Stimulated activated CD8-positive, alpha-beta memory T cell treated with anti-CD3 and anti-CD28 coated beads, Interleukin-7, amount 100 ng/mL, for 4 hours (primary cell): Measurements from ENCODE around the gene PLS3.
"Not testable (repeated sequence)": the region's sequence is repeated elsewhere in the genome, so short reads cannot be mapped to it uniquely, and the experiment has no call there.

ENCODE experiments used
- DNase-seq, 2 donors: peaks; one replicate each; pipeline ENCODE4 v3.0.0-alpha.2; 2020; ENCODE audit warnings: low read depth in 2 of 2

Gene PLS3

GRCh38 chrX:115609621-115610020 lies 48.6 kb downstream of the PLS3 start:
- no peak for DNase-seq

GRCh38 chrX:115616943-115617563 lies 56.1 kb downstream of the PLS3 start:
- DNase-seq = no peak

GRCh38 chrX:115622534-115622933 lies 61.6 kb downstream of the PLS3 start:
- no peak for DNase-seq

- DNase-seq = no peak
These were observed 63.9 kb downstream of the PLS3 start for GRCh38 chrX:115624916-115625315.

GRCh38 chrX:115625572-115626301 lies 64.8 kb downstream of the PLS3 start:
- DNase-seq = no peak

GRCh38 chrX:115630204-115630603 lies 69.2 kb downstream of the PLS3 start:
- DNase-seq = no peak

- no peak for DNase-seq
These were observed 71.5 kb downstream of the PLS3 start for GRCh38 chrX:115632455-115632854.

- DNase-seq = not testable (repeated sequence)
These were observed 72.4 kb downstream of the PLS3 start for GRCh38 chrX:115633397-115633796.

- no peak for DNase-seq
These were observed 78.4 kb downstream of the PLS3 start for GRCh38 chrX:115639334-115639880.

GRCh38 chrX:115642311-115642710 lies 81.3 kb downstream of the PLS3 start:
- DNase-seq = no peak

- DNase-seq = no peak
These were observed 82.0 kb downstream of the PLS3 start for GRCh38 chrX:115642895-115643530.

GRCh38 chrX:115644397-115644796 lies 83.4 kb downstream of the PLS3 start:
- DNase-seq = not testable (repeated sequence)

- no peak for DNase-seq
These were observed 88.6 kb downstream of the PLS3 start for GRCh38 chrX:115649461-115650063.

GRCh38 chrX:115650449-115650848 lies 89.5 kb downstream of the PLS3 start:
- DNase-seq = no peak

- no peak for DNase-seq
These were observed 89.9 kb downstream of the PLS3 start for GRCh38 chrX:115650916-115651315.

- DNase-seq = no peak
These were observed 91.2 kb downstream of the PLS3 start for GRCh38 chrX:115652221-115652620.

GRCh38 chrX:115665122-115665521 lies 104.1 kb downstream of the PLS3 start:
- no peak for DNase-seq

- DNase-seq = no peak
These were observed 118.5 kb downstream of the PLS3 start for GRCh38 chrX:115679460-115679859.

GRCh38 chrX:115687595-115687994 lies 126.6 kb downstream of the PLS3 start:
- DNase-seq = no peak

- DNase-seq = no peak
These were observed 129.0 kb downstream of the PLS3 start for GRCh38 chrX:115689931-115690330.

- DNase-seq = no peak
These were observed 129.7 kb downstream of the PLS3 start for GRCh38 chrX:115690511-115691216.

- no peak for DNase-seq
These were observed 132.5 kb downstream of the PLS3 start for GRCh38 chrX:115693476-115693875.
